Measurements from ENCODE around the gene SORCS3.

Gene SORCS3

DNA sequence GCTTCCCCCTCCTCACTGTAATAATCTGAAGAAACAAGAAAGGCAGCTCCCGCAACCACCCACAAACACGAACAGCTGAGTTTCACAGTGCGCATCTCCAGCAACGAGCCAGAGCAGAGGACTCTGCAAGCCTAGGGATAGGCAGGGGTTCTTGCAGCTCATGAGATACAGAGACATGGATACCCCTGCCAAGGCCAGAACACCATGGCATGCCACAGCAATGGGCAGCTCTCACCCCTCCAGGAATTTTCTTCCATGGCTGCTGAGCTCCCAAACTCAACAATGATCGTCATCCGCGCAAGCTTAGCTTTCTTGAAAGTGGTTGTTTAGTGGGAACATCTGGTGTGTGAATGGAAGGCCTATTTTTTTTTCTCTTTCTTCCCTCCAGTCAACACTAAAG is 637.3 kb downstream of the SORCS3 start:
- H3K9ac ChIP-seq (ENCODE audit: low read length): no peak overlapping the region
- no peak overlapping the region for H3K4me2 ChIP-seq (ENCODE audit: low read depth, low read length, poor library complexity, severe bottlenecking)
- H3K9me2 ChIP-seq (replicated peaks; ENCODE audit: insufficient read depth, low read length): no peaks in the 10 kb centered on the region
- no peaks in the 10 kb centered on the region for H3K79me2 ChIP-seq (ENCODE audit: insufficient read depth, low read length)
- no peaks in the 10 kb centered on the region for H3K27me3 ChIP-seq (ENCODE audit: low read length)
- H3K27ac ChIP-seq (ENCODE audit: low read depth, low read length): no peak overlapping the region
- H3K36me3 ChIP-seq (ENCODE audit: low read length): no peaks in the 10 kb centered on the region
- H3K4me3 ChIP-seq (ENCODE audit: insufficient read depth, low read length, poor library complexity, severe bottlenecking): no peak overlapping the region
- H3F3A ChIP-seq (ENCODE audit: insufficient read depth): no peaks in the 10 kb centered on the region
- H4K20me1 ChIP-seq (ENCODE audit: low read depth, low read length): no peaks in the 10 kb centered on the region
- no peak for TF ChIP-seq EZH2phosphoT487 (conservative IDR thresholded peaks at IDR 0.05; ENCODE audit: low read length)
- TF ChIP-seq, protein P1, sequence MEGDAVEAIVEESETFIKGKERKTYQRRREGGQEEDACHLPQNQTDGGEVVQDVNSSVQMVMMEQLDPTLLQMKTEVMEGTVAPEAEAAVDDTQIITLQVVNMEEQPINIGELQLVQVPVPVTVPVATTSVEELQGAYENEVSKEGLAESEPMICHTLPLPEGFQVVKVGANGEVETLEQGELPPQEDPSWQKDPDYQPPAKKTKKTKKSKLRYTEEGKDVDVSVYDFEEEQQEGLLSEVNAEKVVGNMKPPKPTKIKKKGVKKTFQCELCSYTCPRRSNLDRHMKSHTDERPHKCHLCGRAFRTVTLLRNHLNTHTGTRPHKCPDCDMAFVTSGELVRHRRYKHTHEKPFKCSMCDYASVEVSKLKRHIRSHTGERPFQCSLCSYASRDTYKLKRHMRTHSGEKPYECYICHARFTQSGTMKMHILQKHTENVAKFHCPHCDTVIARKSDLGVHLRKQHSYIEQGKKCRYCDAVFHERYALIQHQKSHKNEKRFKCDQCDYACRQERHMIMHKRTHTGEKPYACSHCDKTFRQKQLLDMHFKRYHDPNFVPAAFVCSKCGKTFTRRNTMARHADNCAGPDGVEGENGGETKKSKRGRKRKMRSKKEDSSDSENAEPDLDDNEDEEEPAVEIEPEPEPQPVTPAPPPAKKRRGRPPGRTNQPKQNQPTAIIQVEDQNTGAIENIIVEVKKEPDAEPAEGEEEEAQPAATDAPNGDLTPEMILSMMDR (IDR thresholded peaks at IDR 0.05; ENCODE audit: insufficient read depth, low read length, poor library complexity, severe bottlenecking): no peak
- H3K9me3 ChIP-seq (ENCODE audit: insufficient read depth, low read length): no peaks in the 10 kb centered on the region
- H2AFZ ChIP-seq (ENCODE audit: low read depth, low read length, severe bottlenecking): no peak overlapping the region

DNA sequence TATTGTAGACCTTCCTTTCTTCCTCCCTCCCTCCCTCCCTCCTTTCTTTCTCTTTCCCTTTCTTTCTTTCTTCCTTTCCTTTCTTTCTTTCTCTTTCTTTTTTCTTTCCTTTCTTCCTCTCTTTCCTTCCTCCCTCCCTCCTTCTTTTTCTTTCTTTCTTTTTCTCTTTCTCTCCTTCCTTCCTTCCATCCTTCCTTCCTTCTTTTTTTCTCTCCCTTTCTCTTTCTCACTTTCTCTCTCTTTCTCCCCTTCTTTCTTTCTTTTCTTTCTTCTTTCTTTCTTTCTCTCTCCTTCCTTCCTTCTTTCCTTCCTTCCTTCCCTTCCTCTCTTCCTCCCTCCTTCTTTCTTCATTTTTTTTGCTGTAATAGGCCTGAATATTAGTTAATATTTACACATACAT is 638.0 kb downstream of the SORCS3 start:
- Histone ChIP-seq H3K27me3 (ENCODE audit: low read length) (no peaks in the 10 kb centered on the region), H3K4me2 (ENCODE audit: low read depth, low read length, poor library complexity, severe bottlenecking) (no peak overlapping the region), H3K9ac (ENCODE audit: low read length) (no peak overlapping the region), H3K36me3 (ENCODE audit: low read length) (no peaks in the 10 kb centered on the region), H3K9me2 (replicated peaks; ENCODE audit: insufficient read depth, low read length) (no peaks in the 10 kb centered on the region), H3K27ac (ENCODE audit: low read depth, low read length) (no peak overlapping the region), H3F3A (ENCODE audit: insufficient read depth) (no peaks in the 10 kb centered on the region), H3K4me3 (ENCODE audit: insufficient read depth, low read length, poor library complexity, severe bottlenecking) (no peak overlapping the region), H4K20me1 (ENCODE audit: low read depth, low read length) (no peaks in the 10 kb centered on the region), H3K9me3 (ENCODE audit: insufficient read depth, low read length) (no peaks in the 10 kb centered on the region), H2AFZ (ENCODE audit: low read depth, low read length, severe bottlenecking) (no peak overlapping the region), H3K79me2 (ENCODE audit: insufficient read depth, low read length) (no peaks in the 10 kb centered on the region)
- TF ChIP-seq, protein P1 (IDR thresholded peaks at IDR 0.05; ENCODE audit: insufficient read depth, low read length, poor library complexity, severe bottlenecking): no peak
- TF ChIP-seq EZH2phosphoT487 (conservative IDR thresholded peaks at IDR 0.05; ENCODE audit: low read length): no peak

DNA sequence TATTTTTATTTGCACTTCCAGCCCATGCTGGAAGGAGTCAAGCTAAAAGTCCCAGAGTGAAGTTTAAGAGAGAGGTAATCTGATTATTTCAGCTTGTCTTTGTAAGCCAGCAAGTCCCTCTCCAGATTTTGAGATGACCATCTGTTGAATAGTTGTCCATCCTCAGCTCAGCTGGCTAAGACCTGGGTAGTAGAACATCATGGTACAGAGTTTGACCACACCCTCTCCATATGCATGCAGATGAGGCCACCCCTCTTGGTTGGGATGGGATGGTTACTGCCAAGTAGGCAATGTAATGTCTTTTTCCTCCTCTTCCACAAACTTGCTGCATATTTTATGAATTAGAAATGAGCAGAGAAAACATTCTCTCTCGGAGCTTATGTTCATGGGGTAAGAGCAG is 639.8 kb downstream of the SORCS3 start:
- no peak overlapping the region for H3K9ac ChIP-seq (ENCODE audit: low read length)
- H4K20me1 ChIP-seq (ENCODE audit: low read depth, low read length): no peaks in the 10 kb centered on the region
- no peaks in the 10 kb centered on the region for H3K79me2 ChIP-seq (ENCODE audit: insufficient read depth, low read length)
- H2AFZ ChIP-seq (ENCODE audit: low read depth, low read length, severe bottlenecking): no peak overlapping the region
- H3K36me3 ChIP-seq (ENCODE audit: low read length): no peaks in the 10 kb centered on the region
- H3F3A ChIP-seq (ENCODE audit: insufficient read depth): no peaks in the 10 kb centered on the region
- no peaks in the 10 kb centered on the region for H3K9me3 ChIP-seq (ENCODE audit: insufficient read depth, low read length)
- no peak overlapping the region for H3K27ac ChIP-seq (ENCODE audit: low read depth, low read length)
- H3K9me2 ChIP-seq (replicated peaks; ENCODE audit: insufficient read depth, low read length): no peaks in the 10 kb centered on the region
- TF ChIP-seq, protein P1 (IDR thresholded peaks at IDR 0.05; ENCODE audit: insufficient read depth, low read length, poor library complexity, severe bottlenecking): no peak
- no peak for TF ChIP-seq EZH2phosphoT487 (conservative IDR thresholded peaks at IDR 0.05; ENCODE audit: low read length)
- H3K4me2 ChIP-seq (ENCODE audit: low read depth, low read length, poor library complexity, severe bottlenecking): no peak overlapping the region
- H3K4me3 ChIP-seq (ENCODE audit: insufficient read depth, low read length, poor library complexity, severe bottlenecking): no peak overlapping the region
- H3K27me3 ChIP-seq (ENCODE audit: low read length): no peaks in the 10 kb centered on the region
